GM19351 (cell line): ENCODE data around the gene SLC8B1.

Source experiments
- ATAC-seq: cut with Tn5 transposase; IDR thresholded peaks from one replicate; pipeline ENCODE4 v1.9.1; 2021; ENCODE audit warnings: mild to moderate bottlenecking, moderate library complexity; ENCODE audit not compliant: unreplicated experiment

Gene SLC8B1

DNA sequence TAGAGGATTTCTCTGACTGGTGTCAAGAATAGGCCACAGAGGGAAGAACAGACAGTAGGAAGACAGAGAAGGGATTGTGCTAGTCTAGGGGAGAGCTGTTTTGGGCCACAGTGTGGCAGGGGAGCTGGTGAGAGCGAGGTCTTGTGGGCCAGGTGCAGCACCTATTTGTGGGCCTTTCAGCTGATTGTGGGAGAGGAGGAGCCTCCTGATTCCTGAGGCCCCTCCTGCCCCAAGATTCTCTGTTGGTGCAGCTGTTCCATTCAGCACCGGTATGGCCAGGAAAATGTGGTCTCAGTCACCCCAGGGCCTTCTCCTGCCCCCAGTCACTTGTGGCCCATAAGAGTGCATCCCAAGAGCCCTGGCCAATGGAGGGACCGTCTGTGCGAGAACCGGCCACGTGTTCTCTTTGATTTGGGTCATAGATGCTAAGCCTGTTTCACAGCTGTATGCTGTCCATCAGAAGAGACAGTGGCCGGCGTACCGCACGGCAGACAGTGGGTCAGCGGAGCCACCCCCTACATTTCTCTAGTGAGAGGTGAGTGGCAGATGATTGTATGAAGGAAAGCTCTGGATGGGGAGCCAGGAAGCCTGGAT is 86.0 kb downstream of the SLC8B1 start:
- no peak for ATAC-seq
